ENCODE results near the gene ABCF1.

Gene ABCF1

DNA sequence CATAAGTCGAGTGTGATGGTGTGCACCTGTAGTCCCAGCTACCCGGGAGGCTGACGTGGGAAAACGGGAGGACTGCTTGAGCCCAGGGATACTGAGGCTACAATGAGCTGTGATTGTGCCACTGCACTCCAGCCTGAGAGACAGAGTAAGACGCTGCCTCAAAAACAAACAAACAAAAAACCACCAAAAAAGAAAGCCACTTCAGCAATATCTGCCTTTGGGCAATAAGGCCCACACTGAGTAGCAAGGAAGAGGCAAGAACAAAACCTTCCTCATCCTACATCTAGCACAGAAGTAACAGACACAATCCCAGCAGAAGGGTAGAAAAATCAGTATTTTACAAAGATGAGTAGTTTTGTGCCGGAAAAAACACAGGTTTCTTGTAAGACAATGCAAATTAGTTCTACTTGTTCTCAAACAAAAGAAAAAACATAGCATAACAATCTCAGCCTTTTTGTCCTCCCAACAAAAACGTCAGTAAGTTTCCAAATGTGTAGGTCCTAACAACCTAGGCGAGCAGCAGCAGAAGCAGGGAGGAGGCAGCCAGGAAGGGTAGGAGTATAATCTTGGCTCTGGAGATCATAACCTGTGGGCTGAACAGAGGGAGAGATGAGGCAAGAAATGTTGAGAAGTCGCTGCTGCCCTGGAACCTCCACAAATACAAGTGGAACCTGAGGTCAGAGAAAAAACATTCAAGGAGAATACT, 40.1 kb downstream of the ABCF1 start:
- H2AFZ ChIP-seq (ENCODE audit: low read length), result no peak overlapping the region
- H3K79me2 ChIP-seq (ENCODE audit: low read length), result peaks cover 88% of the 10 kb centered on the region
- H3F3A ChIP-seq (ENCODE audit: insufficient read depth, low read length), result peaks cover 35% of the 10 kb centered on the region
- peaks cover 8% of the 10 kb centered on the region; the same call in 1 of the 2 replicates for H3K4me1 ChIP-seq (ENCODE audit: low read length)
- H3K9ac ChIP-seq (ENCODE audit: low read length), result no peak overlapping the region
- no peak overlapping the region for H3K27ac ChIP-seq (ENCODE audit: low read length)
- no peaks in the 10 kb centered on the region; the same call in 1 of the 2 replicates for H4K20me1 ChIP-seq (ENCODE audit: insufficient read depth, low read length)
- TF ChIP-seq EZH2 (optimal IDR thresholded peaks at IDR 0.05; ENCODE audit: low read depth, low read length) (no peak), EZH2phosphoT487 (IDR thresholded peaks at IDR 0.05; ENCODE audit: low read length) (no peak)
- TF ChIP-seq, protein P1, sequence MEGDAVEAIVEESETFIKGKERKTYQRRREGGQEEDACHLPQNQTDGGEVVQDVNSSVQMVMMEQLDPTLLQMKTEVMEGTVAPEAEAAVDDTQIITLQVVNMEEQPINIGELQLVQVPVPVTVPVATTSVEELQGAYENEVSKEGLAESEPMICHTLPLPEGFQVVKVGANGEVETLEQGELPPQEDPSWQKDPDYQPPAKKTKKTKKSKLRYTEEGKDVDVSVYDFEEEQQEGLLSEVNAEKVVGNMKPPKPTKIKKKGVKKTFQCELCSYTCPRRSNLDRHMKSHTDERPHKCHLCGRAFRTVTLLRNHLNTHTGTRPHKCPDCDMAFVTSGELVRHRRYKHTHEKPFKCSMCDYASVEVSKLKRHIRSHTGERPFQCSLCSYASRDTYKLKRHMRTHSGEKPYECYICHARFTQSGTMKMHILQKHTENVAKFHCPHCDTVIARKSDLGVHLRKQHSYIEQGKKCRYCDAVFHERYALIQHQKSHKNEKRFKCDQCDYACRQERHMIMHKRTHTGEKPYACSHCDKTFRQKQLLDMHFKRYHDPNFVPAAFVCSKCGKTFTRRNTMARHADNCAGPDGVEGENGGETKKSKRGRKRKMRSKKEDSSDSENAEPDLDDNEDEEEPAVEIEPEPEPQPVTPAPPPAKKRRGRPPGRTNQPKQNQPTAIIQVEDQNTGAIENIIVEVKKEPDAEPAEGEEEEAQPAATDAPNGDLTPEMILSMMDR (IDR thresholded peaks at IDR 0.05; ENCODE audit: low read length), result no peak
- no peak overlapping the region for H3K4me2 ChIP-seq (ENCODE audit: low read depth, low read length)
- H3K4me3 ChIP-seq (ENCODE audit: low read length), result no peak overlapping the region
- H3K36me3 ChIP-seq (replicated peaks; ENCODE audit: insufficient read depth, low read length), result peaks cover 18% of the 10 kb centered on the region; the same call in 1 of the 2 replicates
- H3K9me3 ChIP-seq (replicated peaks; ENCODE audit: insufficient read depth, low read length), result no peaks in the 10 kb centered on the region
- no peaks in the 10 kb centered on the region for H3K27me3 ChIP-seq (replicated peaks; ENCODE audit: insufficient read depth, low read length)
- no peaks in the 10 kb centered on the region for H3K9me2 ChIP-seq (replicated peaks; ENCODE audit: insufficient read depth, low read length)
- DNase-seq, result no peak

DNA sequence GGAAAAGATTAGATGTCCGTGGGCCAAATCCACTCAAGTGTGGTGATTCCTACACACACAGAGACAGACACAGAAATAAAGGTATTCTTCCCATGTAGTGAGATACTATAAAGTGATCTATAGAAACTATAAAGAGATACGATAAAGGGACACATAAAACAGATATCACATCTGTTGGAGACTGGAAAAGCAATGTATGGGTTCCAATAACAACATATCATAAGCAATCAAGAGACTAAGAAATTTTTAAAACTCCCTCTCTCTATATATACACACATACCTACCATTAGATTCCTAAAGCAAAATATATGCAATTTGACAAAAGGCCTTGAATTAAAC, 40.6 kb downstream of the ABCF1 start:
- no peak for DNase-seq
- no peak for TF ChIP-seq EZH2 (optimal IDR thresholded peaks at IDR 0.05; ENCODE audit: low read depth, low read length)
- no peak for TF ChIP-seq EZH2phosphoT487 (IDR thresholded peaks at IDR 0.05; ENCODE audit: low read length)
- TF ChIP-seq, protein P1 (IDR thresholded peaks at IDR 0.05; ENCODE audit: low read length), result no peak
- Histone ChIP-seq H3K27ac (ENCODE audit: low read length) (no peak overlapping the region), H3K9me2 (replicated peaks; ENCODE audit: insufficient read depth, low read length) (no peaks in the 10 kb centered on the region), H3K9ac (ENCODE audit: low read length) (no peak overlapping the region), H3K4me2 (ENCODE audit: low read depth, low read length) (no peak overlapping the region), H3K36me3 (replicated peaks; ENCODE audit: insufficient read depth, low read length) (peaks cover 20% of the 10 kb centered on the region; the same call in 1 of the 2 replicates), H3K4me3 (ENCODE audit: low read length) (no peak overlapping the region), H4K20me1 (ENCODE audit: insufficient read depth, low read length) (no peaks in the 10 kb centered on the region; the same call in 1 of the 2 replicates), H3K4me1 (ENCODE audit: low read length) (peaks cover 8% of the 10 kb centered on the region; the same call in 1 of the 2 replicates), H3F3A (ENCODE audit: insufficient read depth, low read length) (peaks cover 36% of the 10 kb centered on the region), H2AFZ (ENCODE audit: low read length) (no peak overlapping the region), H3K27me3 (replicated peaks; ENCODE audit: insufficient read depth, low read length) (no peaks in the 10 kb centered on the region), H3K79me2 (ENCODE audit: low read length) (peaks cover 88% of the 10 kb centered on the region), H3K9me3 (replicated peaks; ENCODE audit: insufficient read depth, low read length) (no peaks in the 10 kb centered on the region)

DNA sequence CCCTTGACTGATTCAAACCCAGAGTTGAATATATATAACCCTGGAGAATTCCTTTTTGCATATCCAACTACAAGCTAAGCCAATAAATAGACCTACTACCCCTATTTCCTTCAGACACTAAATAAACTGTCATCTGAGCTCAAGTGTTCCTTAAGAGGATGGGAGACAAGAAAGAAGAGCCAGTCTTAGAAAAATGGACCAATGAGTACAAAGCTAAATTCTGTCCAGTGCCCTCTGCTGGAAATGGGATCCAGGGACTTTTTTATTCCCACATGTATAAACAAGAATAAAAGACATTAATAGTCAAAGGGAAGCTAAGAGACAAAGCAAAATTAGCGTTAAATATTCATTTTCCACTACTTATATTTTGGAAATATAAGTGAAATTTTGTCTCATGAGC, 41.0 kb downstream of the ABCF1 start:
- H3K27ac ChIP-seq (ENCODE audit: low read length), result no peak overlapping the region
- DNase-seq, result no peak
- peaks cover 16% of the 10 kb centered on the region; the same call in 1 of the 2 replicates for H3K36me3 ChIP-seq (replicated peaks; ENCODE audit: insufficient read depth, low read length)

More for the DNA sequence above, 41.0 kb downstream of the ABCF1 start:
- no peak overlapping the region for H2AFZ ChIP-seq (ENCODE audit: low read length)
- no peaks in the 10 kb centered on the region; the same call in 1 of the 2 replicates for H4K20me1 ChIP-seq (ENCODE audit: insufficient read depth, low read length)
- H3K9me2 ChIP-seq (replicated peaks; ENCODE audit: insufficient read depth, low read length), result no peaks in the 10 kb centered on the region
- no peak for TF ChIP-seq EZH2 (optimal IDR thresholded peaks at IDR 0.05; ENCODE audit: low read depth, low read length)
- TF ChIP-seq EZH2phosphoT487 (IDR thresholded peaks at IDR 0.05; ENCODE audit: low read length), result no peak
- TF ChIP-seq, protein P1 (IDR thresholded peaks at IDR 0.05; ENCODE audit: low read length), result peak; percentile 11; the same call in 1 of the 2 replicates
- no peak overlapping the region for H3K4me2 ChIP-seq (ENCODE audit: low read depth, low read length)
- peaks cover 87% of the 10 kb centered on the region for H3K79me2 ChIP-seq (ENCODE audit: low read length)
- H3K4me1 ChIP-seq (ENCODE audit: low read length), result peaks cover 8% of the 10 kb centered on the region; the same call in 1 of the 2 replicates
- H3F3A ChIP-seq (ENCODE audit: insufficient read depth, low read length), result peaks cover 37% of the 10 kb centered on the region
- no peak overlapping the region for H3K4me3 ChIP-seq (ENCODE audit: low read length)
- no peaks in the 10 kb centered on the region for H3K9me3 ChIP-seq (replicated peaks; ENCODE audit: insufficient read depth, low read length)
- H3K9ac ChIP-seq (ENCODE audit: low read length), result no peak overlapping the region
- H3K27me3 ChIP-seq (replicated peaks; ENCODE audit: insufficient read depth, low read length), result no peaks in the 10 kb centered on the region

Data from MM.1S (cell line).